CD14-positive monocyte (primary cell): ENCODE measurements around the gene CACHD1. TPM values are rescaled to one million over a fixed set of nuclear protein-coding genes. Genes with fewer than 3 reads are reported as not detected.

Experiments
- DNase-seq, 3 donors: peaks; one replicate each; pipeline ENCODE4 v3.0.0-alpha.2; 2011 to 2022
- H2AFZ ChIP-seq: 2 replicates; pipeline ENCODE4 v1.6.0; 2012; ENCODE audit warnings: mild to moderate bottlenecking, low read depth, low read length, inconsistent platforms; ENCODE audit not compliant: insufficient read depth, poor library complexity, severe bottlenecking
- H3K27ac ChIP-seq, 2 donors: 1 replicate in 1 of 2; 2 replicates in 1 of 2; pipeline ENCODE4 v1.5.1; 2012 to 2013; ENCODE audit warnings: low read length in 2 of 2, control low read depth in 1 of 2, inconsistent platforms in 1 of 2, low read depth in 1 of 2, mild to moderate bottlenecking in 1 of 2
- H3K27me3 ChIP-seq, 2 donors: one replicate each; pipeline versions ENCODE4 v1.6.0 to v1.6.1; 2011 to 2013; ENCODE audit warnings: low read length in 2 of 2; ENCODE audit not compliant: control insufficient read depth in 2 of 2, insufficient read depth in 2 of 2
- H3K36me3 ChIP-seq, 2 donors: replicated peaks in 1 of 2; 1 replicate in 1 of 2; 2 replicates in 1 of 2; pipeline versions ENCODE4 v1.5.1 to v1.6.1; 2012 to 2013; ENCODE audit warnings: low read length in 2 of 2, control low read depth in 1 of 2, inconsistent platforms in 1 of 2, mild to moderate bottlenecking in 1 of 2; ENCODE audit not compliant: insufficient read depth in 2 of 2, control insufficient read depth in 1 of 2
- H3K4me1 ChIP-seq, 2 donors: 1 replicate in 1 of 2; 2 replicates in 1 of 2; pipeline versions ENCODE4 v1.5.1 to v1.6.1; 2012 to 2013; ENCODE audit warnings: low read length in 2 of 2, control low read depth in 1 of 2, inconsistent platforms in 1 of 2, mild to moderate bottlenecking in 1 of 2, moderate library complexity in 1 of 2; ENCODE audit not compliant: insufficient read depth in 2 of 2, control insufficient read depth in 1 of 2
- H3K4me2 ChIP-seq: replicated peaks from 2 replicates; pipeline ENCODE3; 2012; ENCODE audit warnings: low read length, moderate library complexity, mild to moderate bottlenecking; ENCODE audit not compliant: poor library complexity, severe bottlenecking; ENCODE audit errors: extremely low read depth
- H3K4me3 ChIP-seq, 3 experiments: fragments of 200-600 bp in 1 of 3; sonication (generic) in 1 of 3; replicated peaks in 1 of 3; 1 replicate in 2 of 3; 2 replicates in 1 of 3; pipeline ENCODE4 v1.5.1; 2011 to 2013; ENCODE audit warnings: low read length in 3 of 3, mild to moderate bottlenecking in 3 of 3, control low read depth in 2 of 3, low read depth in 2 of 3, inconsistent platforms in 1 of 3, moderate library complexity in 1 of 3
- H3K79me2 ChIP-seq: 2 replicates; pipeline ENCODE4 v1.6.0; 2012; ENCODE audit warnings: mild to moderate bottlenecking, control low read depth, inconsistent platforms, low read length, moderate library complexity; ENCODE audit not compliant: insufficient read depth
- H3K9ac ChIP-seq: 2 replicates; pipeline ENCODE4 v1.6.0; 2017; ENCODE audit warnings: low read length, mild to moderate bottlenecking; ENCODE audit not compliant: insufficient read depth, poor library complexity, severe bottlenecking
- H3K9me3 ChIP-seq, 2 donors: replicated peaks in 1 of 2; 1 replicate in 1 of 2; 2 replicates in 1 of 2; pipeline versions ENCODE4 v1.5.1 to v1.6.1; 2012 to 2013; ENCODE audit warnings: low read length in 2 of 2, control low read depth in 1 of 2; ENCODE audit not compliant: control insufficient read depth in 1 of 2, insufficient read depth in 1 of 2
- H4K20me1 ChIP-seq: 2 replicates; pipeline ENCODE4 v1.6.0; 2012; ENCODE audit warnings: mild to moderate bottlenecking, low read length, control low read depth, moderate library complexity; ENCODE audit not compliant: insufficient read depth
- H3K27ac Mint-ChIP-seq, 7 donors: one replicate each; pipeline ENCODE4 v1.8.0; 2020; ENCODE audit warnings: mild to moderate bottlenecking in 7 of 7, mixed read lengths in 7 of 7, moderate library complexity in 6 of 7, inconsistent platforms in 2 of 7
- H3K27me3 Mint-ChIP-seq, 3 donors: one replicate each; pipeline ENCODE4 v1.8.0; 2021 to 2022; ENCODE audit warnings: low read depth in 3 of 3, mild to moderate bottlenecking in 3 of 3, mixed read lengths in 3 of 3, moderate library complexity in 3 of 3, inconsistent platforms in 1 of 3
- H3K36me3 Mint-ChIP-seq, 2 donors: one replicate each; pipeline ENCODE4 v1.8.0; 2020; ENCODE audit warnings: mixed read lengths in 2 of 2, inconsistent platforms in 1 of 2, mild to moderate bottlenecking in 1 of 2
- H3K4me1 Mint-ChIP-seq: one replicate; pipeline ENCODE4 v1.8.0; 2020; ENCODE audit warnings: mild to moderate bottlenecking, mixed read lengths
- H3K4me3 Mint-ChIP-seq, 2 donors: one replicate each; pipeline ENCODE4 v1.8.0; 2020; ENCODE audit warnings: mild to moderate bottlenecking in 2 of 2, mixed read lengths in 2 of 2, moderate library complexity in 1 of 2
- H3K9me3 Mint-ChIP-seq, 7 donors: one replicate each; pipeline ENCODE4 v1.8.0; 2020 to 2022; ENCODE audit warnings: mixed read lengths in 7 of 7, mild to moderate bottlenecking in 6 of 7, moderate library complexity in 6 of 7, inconsistent platforms in 2 of 7
- CTCF ChIP-seq: fragments of 200-600 bp; IDR thresholded peaks from one replicate; pipeline ENCODE4 v1.8.0; 2022; ENCODE audit warnings: antibody characterized with exemption, mild to moderate bottlenecking
- WGBS: methylation state at CpG from one replicate; pipeline ENCODE4 v1.1.5; 2013; ENCODE audit warnings: missing lambda C conversion rate; ENCODE audit not compliant: insufficient coverage; 5-methylcytosine and 5-hydroxymethylcytosine counted together
- intact Hi-C, 2 donors: fragments of 100-400 bp; cut with micrococcal nuclease; formaldehyde crosslinking; loops; one replicate each; pipeline versions ENCODE4 v1.15.0 to v1.15.1; 2023
- polyA plus RNA-seq, 3 donors: library from polyadenylated mRNA; depleted of rRNA in 1 of 3; unstranded in 2 of 3; stranded (reverse) in 1 of 3; fragments of 300-500 nt in 2 of 3; fragments of >200 nt in 1 of 3; fragmentation: Illumina TruSeq in 2 of 3; gene quantifications; 1 replicate in 2 of 3; 2 replicates in 1 of 3; pipeline ENCODE4 v1.2.3, GENCODE V29; 2012 to 2021

Gene CACHD1
- polyA plus RNA-seq, 3 donors = 0.12 TPM; not detected in 2

DNA sequence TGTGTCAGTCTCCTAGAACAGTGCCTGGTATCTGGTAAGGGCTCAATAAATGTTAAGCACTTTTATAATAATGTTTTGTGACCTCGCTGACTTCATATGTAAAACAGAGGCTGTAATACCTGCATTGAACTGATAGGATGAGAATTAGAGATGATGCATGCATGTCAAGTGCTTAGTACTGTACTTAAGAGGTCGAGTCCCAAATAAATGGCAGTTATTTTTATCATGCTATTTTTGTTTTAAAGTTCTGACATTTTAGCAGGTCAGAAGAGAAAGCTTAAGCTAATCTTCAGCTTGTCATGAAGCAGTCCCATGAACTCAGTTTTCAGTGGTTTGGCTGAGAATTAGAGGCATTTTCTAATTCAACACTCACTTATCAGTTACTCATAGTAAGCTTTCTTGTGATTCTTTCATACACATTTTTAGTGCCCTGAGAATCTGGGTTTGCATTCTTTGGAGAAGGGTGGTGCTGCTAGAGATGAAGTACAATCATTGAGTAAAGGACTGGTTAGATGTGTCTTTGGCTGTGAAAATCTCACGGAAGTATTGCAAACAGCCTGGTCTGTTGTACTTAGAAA lies 199.3 kb downstream of the CACHD1 start:
- TF ChIP-seq CTCF = no peak
- Histone ChIP-seq H3K4me1 (no peaks in the 10 kb centered on the region), H3K9ac (no peak overlapping the region), H3K27me3 (no peaks in the 10 kb centered on the region), H3K4me3 (no peak overlapping the region), H3K79me2 (no peaks in the 10 kb centered on the region), H3K27ac (no peak overlapping the region), H2AFZ (no peak overlapping the region), H3K4me2 (no peak overlapping the region), H4K20me1 (no peaks in the 10 kb centered on the region), H3K36me3 (no peaks in the 10 kb centered on the region), H3K9me3 (no peaks in the 10 kb centered on the region)
- no peaks in the 10 kb centered on the region for H3K4me1 Mint-ChIP-seq
- 100% methylated on average over 2 of the region's 3 CpGs for WGBS
- H3K27me3 Mint-ChIP-seq = no peaks in the 10 kb centered on the region
- no peaks in the 10 kb centered on the region for H3K36me3 Mint-ChIP-seq
- H3K4me3 Mint-ChIP-seq = no peak overlapping the region
- H3K27ac Mint-ChIP-seq = peak overlapping the region in 1 of 7 donors; percentile 24
- DNase-seq = no peak
- no peaks in the 10 kb centered on the region for H3K9me3 Mint-ChIP-seq
- intact Hi-C loops = no loop called here

- no peaks in the 10 kb centered on the region for H4K20me1 ChIP-seq
- Mint-ChIP-seq H3K27me3 (peaks cover 0 to 3% (median 0%) of the 10 kb centered on the region in 3 donors), H3K4me3 (no peak overlapping the region), H3K27ac (no peak overlapping the region), H3K4me1 (no peaks in the 10 kb centered on the region), H3K36me3 (no peaks in the 10 kb centered on the region), H3K9me3 (no peaks in the 10 kb centered on the region)
- no peak overlapping the region for H3K4me3 ChIP-seq
- H3K27me3 ChIP-seq = no peaks in the 10 kb centered on the region
- no peaks in the 10 kb centered on the region for H3K9me3 ChIP-seq
- H3K79me2 ChIP-seq = no peaks in the 10 kb centered on the region
- WGBS = no CpG with 5 or more reads among the region's 4 CpGs
- H3K36me3 ChIP-seq = no peaks in the 10 kb centered on the region
- H3K27ac ChIP-seq = no peak overlapping the region
- TF ChIP-seq CTCF = peak; percentile 84
- peak in 1 of 3 donors; percentile 14 for DNase-seq
- no peak overlapping the region for H3K9ac ChIP-seq
- H2AFZ ChIP-seq = no peak overlapping the region
- intact Hi-C loops = no loop called here
- H3K4me2 ChIP-seq = no peak overlapping the region
- H3K4me1 ChIP-seq = no peaks in the 10 kb centered on the region
Observed at GRCh38 chr1:64675718-64676345, 205.9 kb downstream of the CACHD1 start.
